RPMI8226 (cell line): ENCODE measurements around the gene CD38.
A peak's percentile ranks its signal among the peaks of the same experiment; 100 is the strongest.
"Not testable (repeated sequence)": the region's sequence is repeated elsewhere in the genome, so short reads cannot be mapped to it uniquely, and the experiment has no call there.

Source experiments
- DNase-seq: peaks from one replicate; pipeline ENCODE4 v3.0.0-alpha.2; 2015

CD38 gene

DNA sequence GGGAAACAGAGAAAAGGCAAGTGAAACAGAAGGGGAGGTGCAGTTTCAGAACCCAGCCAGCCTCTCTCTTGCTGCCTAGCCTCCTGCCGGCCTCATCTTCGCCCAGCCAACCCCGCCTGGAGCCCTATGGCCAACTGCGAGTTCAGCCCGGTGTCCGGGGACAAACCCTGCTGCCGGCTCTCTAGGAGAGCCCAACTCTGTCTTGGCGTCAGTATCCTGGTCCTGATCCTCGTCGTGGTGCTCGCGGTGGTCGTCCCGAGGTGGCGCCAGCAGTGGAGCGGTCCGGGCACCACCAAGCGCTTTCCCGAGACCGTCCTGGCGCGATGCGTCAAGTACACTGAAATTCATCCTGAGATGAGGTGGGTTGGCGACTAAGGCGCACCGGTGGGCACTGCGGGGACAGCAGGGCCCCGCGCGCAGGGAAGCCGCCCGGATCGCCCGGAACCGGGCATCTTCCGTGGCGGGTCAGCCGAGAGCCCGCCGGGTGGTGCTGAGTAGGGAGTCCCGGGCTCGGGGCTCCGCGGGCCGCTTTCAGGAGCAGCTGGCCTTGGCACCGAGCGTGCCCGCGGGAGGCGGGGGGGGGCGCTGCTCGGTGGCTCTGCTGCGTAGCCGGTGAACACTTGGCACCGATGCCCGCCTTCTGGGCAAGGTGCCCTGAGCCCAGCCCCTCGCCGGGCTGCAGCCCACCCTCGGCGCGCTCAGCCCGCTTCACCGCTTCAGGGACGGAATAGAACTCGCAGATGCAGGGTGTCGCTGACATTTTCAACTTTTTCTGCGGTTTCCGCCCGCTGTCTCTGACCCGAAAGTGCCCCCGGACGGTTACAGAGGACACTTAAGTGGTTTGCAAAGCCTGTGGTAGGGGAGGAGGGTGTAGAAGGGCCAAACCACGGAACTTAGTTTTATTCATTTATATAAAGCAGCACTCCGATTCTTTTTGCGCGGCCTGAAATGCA is at the start of gene CD38:
CD38 (plus strand) TSS at position 40 of the 953 bp plus-strand sequence; CDS start at position 127, 87 bp downstream.
- DNase-seq, result peak; percentile 89

DNA sequence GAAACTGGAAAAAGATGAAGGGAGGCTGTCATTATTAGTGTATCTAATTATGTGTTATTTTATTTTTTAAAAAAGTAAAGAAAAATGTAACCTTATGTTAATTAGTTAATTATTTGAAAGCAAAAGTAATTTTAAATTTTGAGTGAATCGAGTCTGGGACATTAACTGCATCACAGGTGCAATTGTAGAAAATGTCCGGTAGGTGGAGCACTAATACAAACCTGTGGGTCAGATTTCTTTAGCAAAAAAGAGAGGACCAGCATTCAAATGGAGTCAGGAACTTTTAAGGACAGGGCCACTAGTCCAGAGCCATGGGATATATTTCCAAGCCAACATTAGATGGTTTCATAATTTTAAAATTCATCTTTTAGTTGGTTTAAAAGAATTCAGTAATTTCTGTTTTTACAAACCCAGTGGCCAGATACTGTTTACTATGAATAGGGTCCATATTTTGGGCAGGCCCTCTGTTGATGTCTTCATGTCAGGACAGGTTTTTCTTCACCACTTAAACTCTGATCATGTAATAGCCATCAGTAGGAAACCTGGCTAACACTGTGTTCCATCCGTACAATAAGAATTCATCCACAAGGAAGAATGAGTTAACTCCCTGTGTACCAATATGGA is 48.1 kb upstream of the CD38 start:
- DNase-seq, result peak; percentile 60

DNA sequence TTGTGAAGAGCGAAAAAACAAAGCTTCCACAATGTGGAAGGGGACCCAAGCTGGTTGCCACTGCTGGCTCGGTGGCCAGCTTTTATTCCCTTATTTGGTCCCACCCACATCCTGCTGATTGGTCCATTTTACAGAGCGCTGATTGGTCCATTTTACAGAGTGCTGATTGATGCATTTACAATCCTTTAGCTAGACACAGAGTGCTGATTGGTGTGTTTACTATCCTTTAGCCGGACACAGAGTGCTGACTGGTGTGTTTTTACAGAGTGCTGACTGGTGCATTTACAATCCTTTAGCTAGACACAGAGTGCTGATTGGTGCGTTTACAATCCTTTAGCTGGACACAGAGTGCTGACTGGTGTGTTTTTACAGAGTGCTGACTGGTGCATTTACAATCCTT is 45.1 kb upstream of the CD38 start:
- DNase-seq, result not testable (repeated sequence)

DNA sequence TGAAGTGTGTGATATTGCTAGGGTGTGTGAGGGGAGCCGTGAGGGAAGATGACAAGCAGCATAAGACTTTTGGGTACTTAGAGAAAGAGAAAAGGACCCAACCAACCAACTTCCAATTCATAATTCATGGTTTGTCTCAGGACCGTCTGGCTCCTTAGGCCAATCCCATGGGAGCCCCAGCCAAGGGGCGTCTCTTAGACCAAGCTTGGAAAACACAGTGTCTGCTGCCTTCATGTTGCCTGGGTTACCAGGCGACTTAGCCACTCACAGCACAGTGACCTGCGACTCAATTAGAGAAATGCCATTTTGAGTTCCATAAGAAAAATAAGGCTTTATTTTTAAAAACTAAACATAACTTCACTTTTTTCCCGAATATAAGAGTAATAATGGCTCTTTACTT is 42.6 kb upstream of the CD38 start:
- DNase-seq, result no peak

DNA sequence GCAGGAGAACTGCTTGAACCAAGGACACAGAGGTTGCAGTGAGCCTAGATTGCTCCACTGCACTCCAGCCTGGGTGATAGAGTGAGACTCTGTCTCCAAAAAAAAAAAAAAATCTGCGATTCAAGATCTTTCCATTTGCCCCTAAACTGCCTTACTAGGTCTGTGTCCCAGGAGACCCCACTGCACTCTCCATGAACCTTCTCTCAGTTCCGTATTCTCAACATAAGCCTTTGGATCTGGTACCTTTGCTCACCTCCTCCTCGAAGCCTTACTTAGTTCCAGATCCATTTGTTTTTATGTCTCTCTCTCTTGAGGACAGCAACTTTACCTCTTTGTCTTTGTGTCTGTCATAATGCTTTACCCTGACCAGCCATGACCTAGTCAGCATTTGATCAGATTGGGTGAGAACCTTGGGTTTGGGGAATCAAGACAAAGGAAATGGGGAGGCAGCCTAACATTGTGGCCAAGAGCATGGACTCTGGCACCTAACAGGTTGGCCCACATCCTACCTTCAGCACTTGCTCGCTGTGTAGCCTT is 41.5 kb upstream of the CD38 start:
- no peak for DNase-seq

DNA sequence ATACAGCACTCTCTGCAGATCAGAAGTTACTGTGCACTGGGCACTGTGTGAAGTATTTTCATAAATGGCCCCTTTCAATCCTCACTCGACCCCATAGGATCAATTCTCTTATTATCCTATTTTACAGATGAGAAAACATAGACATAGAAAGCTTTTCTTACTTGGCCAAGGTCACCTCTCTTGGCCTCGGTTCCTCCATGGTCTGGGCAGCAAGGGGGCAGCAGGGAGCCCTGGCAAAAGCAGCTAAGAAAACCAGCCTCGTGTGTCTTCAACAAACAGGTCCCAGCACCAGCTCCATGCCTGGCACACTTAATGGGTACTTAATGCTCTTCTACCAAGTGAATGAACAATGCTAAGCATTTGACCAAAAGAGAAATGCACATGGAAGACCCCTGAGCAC is 40.9 kb upstream of the CD38 start:
- DNase-seq, result no peak

DNA sequence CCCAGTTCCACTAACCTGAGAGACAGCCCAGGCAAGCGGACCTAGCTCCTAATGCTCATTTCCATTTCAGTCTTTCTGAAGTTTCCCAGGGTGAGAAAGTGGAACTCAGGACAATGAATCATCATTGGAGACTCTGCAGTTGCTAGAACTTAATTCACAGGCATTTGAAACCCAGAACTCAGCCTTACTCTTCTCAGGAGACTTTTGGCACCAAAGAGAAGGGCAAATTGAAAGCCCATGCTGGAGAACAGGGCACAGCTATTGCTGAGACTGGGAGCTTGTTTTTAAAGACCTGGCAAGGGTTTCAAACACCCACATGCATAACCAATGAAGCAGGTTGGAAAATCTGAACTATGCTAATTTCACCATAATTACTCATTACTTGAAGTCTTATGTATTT is 39.3 kb upstream of the CD38 start:
- no peak for DNase-seq

DNA sequence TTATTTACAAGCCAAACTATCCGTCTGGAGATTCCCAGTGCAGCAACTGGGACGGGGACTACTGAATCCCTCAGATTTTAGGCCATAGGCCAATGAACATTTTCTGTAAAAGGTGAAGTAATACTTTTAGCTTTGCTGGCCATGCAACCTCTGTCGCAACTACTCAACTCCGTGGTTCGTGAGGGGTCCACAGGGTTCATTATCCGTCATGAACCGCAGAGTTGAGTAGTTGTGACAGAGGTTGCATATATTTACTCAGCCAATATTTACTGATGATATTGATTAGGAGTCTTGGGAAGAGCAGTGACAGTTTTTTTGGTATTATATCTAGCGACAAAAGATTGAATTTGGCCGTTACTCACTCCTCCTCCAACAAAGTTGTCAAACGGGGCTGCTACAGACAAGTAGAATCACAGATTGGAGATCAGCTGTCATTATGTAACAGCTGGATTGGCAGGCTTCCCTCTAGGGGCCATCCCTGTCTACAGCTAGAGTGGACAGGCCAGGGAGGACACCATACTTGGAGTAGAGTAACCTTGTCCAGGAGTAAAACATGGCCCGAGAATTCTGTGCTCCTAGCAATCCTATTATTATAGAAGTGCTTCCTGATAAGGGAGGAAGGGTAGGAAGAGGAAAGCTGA is 37.2 kb upstream of the CD38 start:
- no peak for DNase-seq

DNA sequence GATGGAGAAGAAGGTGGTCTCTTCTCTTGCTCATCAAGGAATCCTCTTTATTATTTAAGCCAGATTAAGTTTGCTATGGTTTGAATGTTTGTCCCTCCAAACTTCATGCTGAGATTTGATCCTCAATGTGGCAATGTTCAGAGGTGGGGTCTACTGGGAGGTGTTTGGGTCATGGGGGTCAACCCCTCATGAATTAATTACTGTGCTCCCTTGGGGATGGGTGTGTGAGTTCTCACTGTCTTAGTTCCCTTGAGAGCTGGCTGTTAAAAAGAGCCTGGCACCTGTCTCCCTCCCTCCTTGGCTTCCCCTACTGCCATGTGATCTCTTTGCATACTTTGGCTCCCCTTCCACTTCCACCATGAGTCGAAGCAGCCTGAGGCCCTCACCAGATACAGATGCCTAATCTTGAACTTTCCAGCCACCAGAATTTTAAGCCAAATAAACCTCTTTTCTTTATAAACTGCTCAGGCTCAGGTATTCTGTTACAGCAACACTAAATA is 36.0 kb upstream of the CD38 start:
- no peak for DNase-seq

DNA sequence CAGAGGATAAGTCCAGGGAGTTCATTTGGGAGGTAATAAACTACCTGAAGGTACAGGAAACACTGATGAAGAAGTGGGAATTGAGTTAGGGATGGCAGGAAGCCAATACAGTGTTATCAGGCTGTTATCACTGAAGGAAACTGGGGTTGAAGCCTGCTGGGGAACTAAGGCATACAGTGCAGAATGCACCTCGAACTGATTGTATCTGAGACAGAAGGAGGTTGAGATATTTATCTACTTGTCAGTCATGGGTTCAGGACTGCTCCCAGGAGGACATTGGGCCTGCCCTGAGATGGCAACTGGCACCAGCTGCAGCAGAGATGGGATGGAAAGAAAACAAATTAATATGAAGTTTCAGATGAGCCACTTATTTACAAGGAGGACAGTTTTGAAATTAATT is 35.5 kb upstream of the CD38 start:
- no peak for DNase-seq

DNA sequence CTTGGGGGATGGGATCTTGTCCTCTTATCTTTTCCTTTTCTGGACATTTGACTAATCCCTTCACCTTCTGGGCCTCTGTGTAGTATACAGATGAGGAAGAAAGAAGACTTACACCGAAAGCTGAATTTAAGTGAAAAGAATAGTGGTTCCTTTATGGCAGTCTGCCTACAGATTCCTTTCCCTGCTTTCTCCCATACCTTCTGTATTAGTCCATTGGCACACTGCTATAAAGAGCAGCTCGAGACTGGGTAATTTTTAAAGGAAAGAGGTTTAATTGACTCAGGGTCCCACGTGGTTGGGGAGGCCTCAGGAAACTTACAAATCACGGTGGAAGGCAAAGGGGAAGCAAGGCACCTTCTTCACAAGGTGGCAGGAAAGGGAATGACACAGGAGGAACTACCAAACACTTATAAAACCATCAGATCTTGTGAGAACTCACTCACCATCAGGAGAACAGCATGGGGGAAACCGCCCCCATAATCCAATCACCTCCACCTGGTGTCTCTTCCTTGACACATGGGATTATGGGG is 34.0 kb upstream of the CD38 start:
- DNase-seq, result no peak

DNA sequence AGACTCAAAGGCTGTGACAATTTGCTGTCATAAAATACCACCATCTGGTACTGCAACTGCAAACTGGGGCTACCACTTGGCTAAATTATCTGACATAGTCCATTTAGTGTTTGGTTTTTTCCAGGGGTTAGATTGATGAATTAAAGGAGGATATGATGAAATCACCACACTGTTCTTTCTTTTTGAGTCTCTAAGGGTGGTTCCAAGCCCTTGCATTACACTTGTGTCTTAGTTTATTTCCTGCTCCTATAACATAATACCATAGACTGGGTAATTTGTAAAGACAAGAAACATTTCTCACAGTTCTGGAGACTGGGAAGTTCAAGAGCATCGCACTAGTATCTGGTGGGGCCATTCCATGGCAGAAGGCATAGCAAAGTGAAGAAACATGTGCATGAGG is 32.0 kb upstream of the CD38 start:
- DNase-seq, result no peak

DNA sequence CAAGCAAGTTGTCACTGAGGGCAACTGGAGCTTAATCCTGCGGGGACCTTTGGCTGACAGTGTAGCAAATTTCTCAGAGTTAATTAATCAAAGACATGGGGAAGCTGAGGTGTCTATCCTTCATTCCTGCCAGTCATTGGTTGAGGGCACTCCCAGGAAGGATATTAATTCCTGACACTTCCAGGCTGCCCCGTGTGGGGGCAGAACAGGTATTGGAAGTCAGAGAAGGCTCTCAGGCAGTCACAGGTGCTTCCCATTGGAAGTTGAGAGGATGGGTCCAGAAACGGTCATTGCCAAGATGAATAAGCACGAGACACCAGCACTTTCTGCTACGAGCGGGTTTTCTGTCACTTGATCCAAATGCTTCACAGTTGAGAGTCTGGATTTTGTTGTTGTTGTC is 29.1 kb upstream of the CD38 start:
- DNase-seq, result no peak

DNA sequence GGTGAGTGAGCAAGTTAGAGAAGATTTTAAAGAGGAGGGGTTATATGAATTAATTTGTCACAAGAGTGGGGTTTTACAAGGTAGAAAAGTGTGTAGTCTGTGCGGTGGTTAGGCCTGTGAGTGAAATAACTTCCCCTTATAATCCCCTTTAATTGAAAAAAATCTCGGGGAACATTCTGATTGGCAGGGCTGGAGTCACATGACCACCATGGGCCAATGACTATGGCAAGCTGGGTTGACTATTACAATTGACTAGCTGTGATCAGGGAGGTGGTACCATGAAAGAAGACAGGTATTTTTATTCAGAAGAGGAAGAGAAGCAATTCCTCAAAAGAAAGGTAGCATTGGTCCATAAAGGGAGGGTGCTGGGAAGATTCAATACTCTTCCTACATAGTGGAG is 27.0 kb upstream of the CD38 start:
- DNase-seq, result no peak

DNA sequence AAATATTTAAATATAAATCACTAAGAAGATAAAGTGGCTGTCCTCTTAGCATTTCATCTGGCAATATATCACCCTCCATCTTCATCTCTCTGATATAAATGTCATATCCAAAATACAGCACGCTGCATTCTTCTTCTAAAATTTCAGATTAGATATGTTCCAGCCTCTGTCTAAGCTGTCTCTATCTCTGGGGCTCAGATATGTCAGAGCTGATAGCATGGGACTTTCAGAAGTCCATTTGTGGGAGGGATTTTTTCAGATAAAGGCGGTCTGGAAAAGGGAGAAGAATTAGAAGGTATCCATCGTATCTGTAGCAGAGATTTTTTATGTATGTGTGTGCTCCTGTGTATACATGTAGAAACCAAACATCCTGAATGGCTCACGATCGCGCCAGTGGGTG is 25.0 kb upstream of the CD38 start:
- no peak for DNase-seq

DNA sequence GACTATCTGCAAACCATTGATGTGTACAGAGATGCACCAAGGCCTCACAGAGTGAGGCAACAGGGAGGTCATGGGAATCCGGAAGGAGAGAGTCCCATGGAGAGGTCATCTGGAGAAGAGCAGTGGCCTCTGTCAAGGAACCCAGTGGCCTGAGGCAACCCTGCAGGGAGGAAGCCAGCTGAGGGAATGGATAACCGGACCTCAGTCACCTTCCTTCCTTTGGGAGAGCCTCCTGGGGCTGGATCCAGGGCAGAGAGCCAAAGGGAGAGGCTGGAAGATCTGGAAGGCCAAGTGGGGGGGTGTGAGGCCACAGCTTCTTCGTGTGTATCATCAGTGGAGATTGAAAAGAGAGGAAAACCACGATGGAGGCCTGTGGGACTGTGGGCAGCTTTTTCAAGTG is 24.3 kb upstream of the CD38 start:
- no peak for DNase-seq

DNA sequence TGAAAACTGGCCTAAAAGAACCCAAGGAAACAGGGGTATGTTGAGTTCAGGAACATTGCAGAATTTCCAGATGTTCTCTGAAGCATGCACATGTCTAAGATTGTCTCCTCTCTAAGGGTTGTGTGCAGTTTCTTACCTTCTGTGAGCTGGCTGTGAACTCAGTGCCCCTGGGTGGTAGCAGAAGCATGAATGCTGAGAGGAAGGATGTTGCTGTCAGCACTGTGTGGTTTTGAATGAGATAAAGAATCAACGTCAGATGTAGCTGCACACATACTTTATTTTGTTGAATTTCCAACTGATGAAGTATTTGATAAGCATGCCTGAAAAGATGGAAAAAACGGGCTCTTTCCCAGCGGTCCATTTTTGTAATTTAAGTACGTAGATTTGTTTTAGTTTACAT is 23.8 kb upstream of the CD38 start:
- peak; percentile 14 for DNase-seq

DNA sequence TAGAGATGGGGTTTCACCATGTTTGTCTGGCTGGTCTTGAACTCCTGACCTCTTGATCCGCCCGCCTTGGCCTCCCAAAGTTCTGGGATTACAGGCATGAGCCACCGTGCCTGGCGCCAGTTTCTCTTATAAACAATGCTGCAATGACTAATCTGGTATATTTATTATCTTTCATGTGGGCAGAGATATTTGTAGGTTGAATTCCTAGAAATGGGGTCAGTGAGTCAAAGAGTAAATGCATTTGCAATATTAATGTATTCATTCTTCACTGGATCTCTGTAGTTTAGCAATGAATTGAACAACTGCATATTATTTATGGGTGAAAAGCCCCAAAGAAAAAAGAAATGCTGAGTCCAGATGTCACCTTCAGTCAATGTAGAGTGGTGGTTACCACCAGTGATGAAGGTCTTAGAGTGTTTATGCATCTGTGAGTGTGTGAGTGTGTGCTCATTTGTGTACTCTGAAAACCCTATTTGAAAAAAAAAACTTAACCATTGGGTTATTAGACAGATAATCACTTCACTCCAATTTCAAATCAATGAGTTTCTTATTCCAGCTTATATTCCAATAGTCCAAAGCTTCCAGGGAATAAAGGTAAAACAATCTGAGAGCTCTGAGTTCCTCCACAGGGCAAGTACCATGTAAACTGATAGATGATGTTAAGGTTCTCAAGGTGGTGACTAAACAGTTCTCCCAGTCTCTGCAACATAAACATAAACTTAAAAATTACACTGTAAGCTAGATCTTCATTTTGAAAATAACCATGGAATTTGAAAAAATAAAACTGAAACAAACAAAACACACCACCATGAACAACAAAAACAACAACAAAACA is 22.6 kb upstream of the CD38 start:
- no peak for DNase-seq

DNA sequence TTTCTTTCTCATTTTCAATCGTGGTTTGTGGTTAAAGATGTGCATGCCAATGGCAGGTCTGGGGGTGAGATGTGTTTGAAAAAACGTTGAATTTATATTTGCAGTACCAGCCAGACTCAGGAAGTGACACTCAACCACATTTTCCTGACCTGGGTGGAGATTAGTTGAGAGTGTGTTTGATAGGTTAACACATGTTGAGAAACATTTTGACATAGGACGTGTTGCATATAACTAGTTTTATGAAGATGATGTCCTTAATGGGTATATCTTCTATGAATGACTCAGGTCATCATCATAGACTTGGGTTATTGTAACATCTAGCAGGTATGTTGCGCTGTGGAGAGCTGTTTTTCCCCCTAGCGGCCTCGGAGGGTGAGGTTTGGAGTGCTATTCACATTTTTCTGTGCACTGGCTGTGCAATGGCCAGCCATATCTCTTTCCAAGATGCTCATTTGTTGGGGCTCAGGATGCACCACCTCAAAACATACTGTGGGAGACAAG is 21.7 kb upstream of the CD38 start:
- DNase-seq, result peak; percentile 77

DNA sequence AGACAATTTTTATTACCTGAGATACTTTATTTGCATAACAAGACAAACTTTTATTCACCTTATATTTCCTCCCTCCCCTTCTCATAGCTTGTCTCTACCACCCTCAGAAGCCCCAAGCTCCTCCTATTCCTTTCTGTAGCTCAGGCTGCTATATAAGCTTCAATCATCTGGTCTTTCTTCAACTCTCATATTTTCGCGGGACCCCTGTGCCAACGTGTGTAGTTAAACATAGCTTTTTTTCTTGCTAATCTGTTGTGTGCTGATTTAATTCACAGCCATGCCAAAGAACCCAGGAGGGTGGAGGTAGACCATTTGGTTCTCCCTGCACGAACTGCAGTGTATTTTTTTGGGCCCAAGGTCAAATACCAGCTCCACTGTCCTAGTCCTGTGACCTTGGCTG is 21.1 kb upstream of the CD38 start:
- DNase-seq, result no peak

DNA sequence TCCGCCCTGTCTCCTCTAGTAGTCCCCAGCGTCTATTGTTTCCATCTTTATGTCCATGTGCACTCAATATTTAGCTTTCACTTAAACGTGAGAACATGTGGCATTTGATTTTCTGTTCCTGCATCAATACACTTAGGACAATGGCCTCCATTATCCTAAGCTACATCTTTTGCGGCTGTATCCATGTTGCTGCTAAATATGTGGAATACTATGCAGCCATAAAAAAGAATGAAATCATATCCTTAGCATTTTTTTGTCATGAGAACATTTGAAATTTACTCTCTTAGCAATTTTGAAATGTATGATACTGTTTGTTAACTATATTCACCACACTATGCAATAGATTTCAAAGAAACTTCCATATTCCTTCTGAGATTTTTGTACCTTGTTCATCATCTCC is 19.8 kb upstream of the CD38 start:
- no peak for DNase-seq

DNA sequence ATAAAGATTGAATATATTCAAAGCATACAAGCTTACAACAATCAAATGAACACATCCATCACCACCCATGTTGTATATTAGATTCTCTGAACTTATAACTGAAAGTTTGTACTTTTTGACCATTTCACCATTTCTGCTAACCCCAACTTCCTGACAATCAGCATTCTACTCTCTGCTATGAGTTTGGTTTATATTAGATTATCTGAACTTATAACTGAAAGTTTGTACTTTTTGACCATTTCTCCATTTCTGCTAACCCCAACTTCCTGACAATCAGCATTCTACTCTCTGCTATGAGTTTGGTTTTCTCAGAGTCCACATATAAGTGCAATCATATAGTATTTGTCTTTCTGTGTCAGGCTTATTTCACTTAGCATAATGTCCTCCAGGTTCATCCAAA is 15.7 kb upstream of the CD38 start:
- not testable (repeated sequence) for DNase-seq
